ENCODE results near the gene ARHGAP33. TPM values are rescaled to one million over a fixed set of nuclear protein-coding genes. Genes with fewer than 3 reads are reported as not detected.

ARHGAP33 gene
- total and polyA plus RNA-seq, 2 donors (not counting 3 experiments of a cell fraction or from before 2014, with no cell fraction given): 11.0 to 18.4 TPM

- DNase-seq (ENCODE audit: low read depth, low spot score) (no peak), FAIRE-seq (no peak)
- ChIA-PET POLR2A (no interaction called here), CTCF (no interaction called here)
- H3K4me2 ChIP-seq (ENCODE audit: insufficient read depth, low read length): no peak overlapping the region
- dilution Hi-C loops (cut with MboI; ENCODE audit: extremely low pct_ligation_motif_present, low sequenced_read_pairs): no loop called here
- H3K4me3 ChIP-seq (replicated peaks in 1 of 3; ENCODE audit: insufficient read depth in 1 of 3, low read depth in 1 of 3, low read length in 3 of 3): no peak overlapping the region
- no peaks in the 10 kb centered on the region for H3K9me3 ChIP-seq (replicated peaks; ENCODE audit: control insufficient read depth, insufficient read depth, low read length)
- no TSS peak for BruUV-seq (replicated peaks)
- H3K4me1 ChIP-seq (ENCODE audit: control insufficient read depth, extremely low read depth, insufficient read depth, low read length): no peaks in the 10 kb centered on the region
- H3K36me3 ChIP-seq (ENCODE audit: control insufficient read depth in 2 of 2, extremely low read depth in 1 of 2, insufficient read depth in 2 of 2, low read length in 2 of 2): no peaks in the 10 kb centered on the region
- TF ChIP-seq JUN (IDR thresholded peaks at IDR 0.05; ENCODE audit: borderline replicate concordance, insufficient read depth, insufficient read length, low read depth) (no peak), MYC (IDR thresholded peaks at IDR 0.05; ENCODE audit: low read depth, low read length) (no peak), FOS (IDR thresholded peaks at IDR 0.05; ENCODE audit: borderline replicate concordance, insufficient read depth, low read length) (no peak)
- H3K27ac ChIP-seq (ENCODE audit: insufficient read depth, low read depth, low read length): no peak overlapping the region
- no peaks in the 10 kb centered on the region for H3K79me2 ChIP-seq (ENCODE audit: control insufficient read depth, insufficient read depth, low read length)
- no peak overlapping the region for H3K9ac ChIP-seq (replicated peaks; ENCODE audit: extremely low read depth, insufficient read depth, low read length)
- intact Hi-C loops (cut with micrococcal nuclease): no loop called here
- H3K27me3 ChIP-seq (ENCODE audit: control insufficient read depth in 2 of 2, insufficient read depth in 2 of 2, low read length in 2 of 2): no peaks in the 10 kb centered on the region
- no peaks in the 10 kb centered on the region for H3K9me1 ChIP-seq (replicated peaks; ENCODE audit: control insufficient read depth, extremely low read depth, insufficient read depth, low read length)
- H2AFZ ChIP-seq (ENCODE audit: low read depth, low read length): no peak overlapping the region
- H4K20me1 ChIP-seq (replicated peaks; ENCODE audit: control insufficient read depth, extremely low read depth, insufficient read depth, low read length): no peaks in the 10 kb centered on the region
These were observed 55.6 kb downstream of the ARHGAP33 start for GRCh38 chr19:35830986-35831385.

- intact Hi-C loops (cut with micrococcal nuclease): no loop called here
- Histone ChIP-seq H4K20me1 (replicated peaks; ENCODE audit: control insufficient read depth, extremely low read depth, insufficient read depth, low read length) (no peaks in the 10 kb centered on the region), H3K36me3 (ENCODE audit: control insufficient read depth in 2 of 2, extremely low read depth in 1 of 2, insufficient read depth in 2 of 2, low read length in 2 of 2) (no peaks in the 10 kb centered on the region), H3K9me1 (replicated peaks; ENCODE audit: control insufficient read depth, extremely low read depth, insufficient read depth, low read length) (no peaks in the 10 kb centered on the region), H3K9ac (replicated peaks; ENCODE audit: extremely low read depth, insufficient read depth, low read length) (no peak overlapping the region), H3K79me2 (ENCODE audit: control insufficient read depth, insufficient read depth, low read length) (no peaks in the 10 kb centered on the region), H3K4me2 (ENCODE audit: insufficient read depth, low read length) (no peak overlapping the region), H3K4me3 (replicated peaks in 1 of 3; ENCODE audit: insufficient read depth in 1 of 3, low read depth in 1 of 3, low read length in 3 of 3) (no peak overlapping the region), H3K9me3 (replicated peaks; ENCODE audit: control insufficient read depth, insufficient read depth, low read length) (no peaks in the 10 kb centered on the region), H3K4me1 (ENCODE audit: control insufficient read depth, extremely low read depth, insufficient read depth, low read length) (no peaks in the 10 kb centered on the region), H2AFZ (ENCODE audit: low read depth, low read length) (no peak overlapping the region), H3K27ac (ENCODE audit: insufficient read depth, low read depth, low read length) (no peak overlapping the region), H3K27me3 (ENCODE audit: control insufficient read depth in 2 of 2, insufficient read depth in 2 of 2, low read length in 2 of 2) (no peaks in the 10 kb centered on the region)
- CTCF ChIA-PET: no interaction called here
- dilution Hi-C loops (cut with MboI; ENCODE audit: extremely low pct_ligation_motif_present, low sequenced_read_pairs): no loop called here
- no TSS peak for BruUV-seq (replicated peaks)
- no peak for FAIRE-seq
- no peak for TF ChIP-seq GATA2 (IDR thresholded peaks at IDR 0.05; ENCODE audit: insufficient read depth, insufficient read length, low read depth, low read length)
- TF ChIP-seq EZH2 (IDR thresholded peaks at IDR 0.05; ENCODE audit: borderline replicate concordance, low read depth, low read length, severe bottlenecking): no peak
- TF ChIP-seq POLR2A (IDR thresholded peaks at IDR 0.05; ENCODE audit: low read depth, low read length): no peak
- TF ChIP-seq MYC (IDR thresholded peaks at IDR 0.05; ENCODE audit: low read depth, low read length): no peak
- TF ChIP-seq POLR2AphosphoS5 (IDR thresholded peaks at IDR 0.05; ENCODE audit: insufficient read depth, low read depth, low read length): no peak
- TF ChIP-seq FOS (IDR thresholded peaks at IDR 0.05; ENCODE audit: borderline replicate concordance, insufficient read depth, low read length): no peak
- TF ChIP-seq MAX (IDR thresholded peaks at IDR 0.05; ENCODE audit: insufficient read depth, insufficient read length): no peak
- no peak for TF ChIP-seq CTCF (IDR thresholded peaks at IDR 0.05; ENCODE audit: extremely low read depth in 1 of 2, insufficient read depth in 1 of 2, low read depth in 1 of 2, low read length in 2 of 2)
- no peak for TF ChIP-seq JUN (IDR thresholded peaks at IDR 0.05; ENCODE audit: borderline replicate concordance, insufficient read depth, insufficient read length, low read depth)
- POLR2A ChIA-PET: no interaction called here
- no peak for DNase-seq (ENCODE audit: low read depth, low spot score)
These were observed 56.7 kb downstream of the ARHGAP33 start for GRCh38 chr19:35832054-35832453.

All from endothelial cell of umbilical vein (primary cell).